NCI-H774 (cell line): ENCODE results near the gene PIM3.

ENCODE experiments used
- DNase-seq: peaks from one replicate; lab custom pipeline; 2025; lab: John Stamatoyannopoulos, UW

The PIM3 gene

DNA sequence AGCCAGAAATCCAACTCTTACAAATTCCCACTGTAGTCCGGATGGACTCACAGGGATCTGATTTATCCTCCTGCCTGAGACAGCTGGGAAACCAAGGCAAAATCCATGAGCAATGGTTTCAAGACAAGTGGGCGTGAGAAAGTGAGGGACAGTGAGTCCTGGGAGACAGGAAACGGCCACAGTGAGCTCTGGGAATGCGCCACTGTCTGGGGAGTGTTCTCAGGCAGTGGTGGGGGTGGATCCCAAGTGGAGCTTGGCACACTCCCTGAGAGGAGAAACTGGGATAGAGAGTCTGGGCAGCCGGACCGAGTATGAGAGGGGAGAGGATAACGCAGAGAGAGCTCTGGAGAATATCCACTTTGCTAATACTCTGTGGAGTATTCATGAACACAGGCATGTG is 42.2 kb downstream of the PIM3 start:
- no peak for DNase-seq

- no peak for DNase-seq
Measured at GRCh38 chr22:50004918-50005317, 44.3 kb downstream of the PIM3 start.

DNA sequence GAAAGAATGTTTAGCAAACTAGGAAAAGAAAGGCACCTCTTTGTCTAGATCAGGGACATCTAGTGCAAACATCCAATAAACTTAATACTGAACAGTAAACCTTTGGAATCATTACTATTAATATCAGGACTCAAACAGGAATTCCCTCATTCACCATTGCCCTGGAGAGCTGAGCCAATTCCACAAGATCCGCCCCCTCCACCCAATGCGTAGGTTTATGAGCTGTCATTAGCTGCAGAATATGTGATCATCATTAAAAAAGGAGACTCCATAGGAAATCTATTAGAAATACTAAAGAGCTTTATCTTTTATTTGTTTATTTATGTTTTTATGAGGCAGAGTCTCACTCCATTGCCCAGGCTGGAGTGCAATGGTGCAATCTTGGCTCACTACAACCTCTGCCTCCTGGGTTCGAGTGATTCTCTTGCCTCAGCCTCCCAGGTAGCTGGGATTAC is 46.5 kb downstream of the PIM3 start:
- DNase-seq: no peak

GRCh38 chr22:50008151-50009040 is 47.8 kb downstream of the PIM3 start:
- DNase-seq: peak; percentile 53

GRCh38 chr22:50009251-50009650 is 48.7 kb downstream of the PIM3 start:
- DNase-seq: no peak

- no peak for DNase-seq
Measured at GRCh38 chr22:50009765-50010675, 49.4 kb downstream of the PIM3 start.

- DNase-seq: no peak
Measured at GRCh38 chr22:50010676-50011446, 50.3 kb downstream of the PIM3 start.

DNA sequence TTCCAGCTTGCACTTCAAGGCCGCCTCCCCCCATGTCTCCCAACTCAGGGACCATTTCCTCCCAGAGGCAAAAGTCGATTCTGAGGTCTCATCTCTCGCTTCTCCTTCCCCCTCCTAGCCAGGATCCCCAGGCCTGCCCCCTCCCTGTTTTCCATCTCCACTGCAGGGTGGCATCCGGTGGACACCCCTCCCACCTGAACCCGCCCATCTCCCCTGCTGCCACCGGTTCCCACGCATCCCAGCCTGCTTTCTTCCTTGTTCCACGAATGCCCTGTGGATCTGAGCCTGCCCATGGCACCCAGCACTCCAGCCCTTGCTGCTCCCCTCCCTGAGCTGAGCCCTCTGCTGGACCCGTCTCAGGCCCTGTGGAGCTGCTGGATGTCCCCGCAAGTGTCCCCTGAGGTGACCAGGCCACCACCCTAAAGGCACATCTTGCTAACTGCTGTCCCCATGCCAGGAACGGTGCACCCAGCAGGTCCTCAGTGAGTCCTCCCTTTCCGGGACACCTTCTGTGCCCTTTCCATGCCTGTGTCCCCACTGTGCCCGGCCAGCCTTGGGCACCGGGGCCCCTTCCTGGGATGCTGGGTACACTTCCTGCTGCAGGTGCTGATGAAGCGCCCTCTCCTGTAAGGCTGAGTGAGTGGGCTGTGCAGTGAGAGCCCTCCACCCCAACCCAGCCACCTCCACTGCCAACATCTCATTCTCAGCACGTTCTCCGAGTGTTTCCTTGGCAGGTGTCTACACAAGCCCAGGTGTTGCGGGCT is 51.1 kb downstream of the PIM3 start:
- no peak for DNase-seq

- no peak for DNase-seq
Measured at GRCh38 chr22:50012211-50013181, 51.9 kb downstream of the PIM3 start, which contains the start of gene IL17REL. IL17REL (minus strand) TSS chr22:50012765; CDS start chr22:50012646, 119 bp downstream.
